Liver (tissue), 9 donors: Measurements from ENCODE around the gene AXIN2. TPM values are rescaled to one million over a fixed set of nuclear protein-coding genes. Genes with fewer than 3 reads are reported as not detected.
A peak's percentile ranks its signal among the peaks of the same experiment; 100 is the strongest.
"Not testable (repeated sequence)": the region's sequence is repeated elsewhere in the genome, so short reads cannot be mapped to it uniquely, and the experiment has no call there.

Experiments
- DNase-seq: peaks from one replicate; pipeline ENCODE4 v3.0.0-alpha.2; 2017; ENCODE audit warnings: low spot score
- H3K27ac ChIP-seq, 2 donors: one replicate each; pipeline ENCODE4 v1.7.0; 2013; ENCODE audit warnings: inconsistent platforms in 2 of 2, low read length in 2 of 2, control low read depth in 1 of 2, low read depth in 1 of 2, mild to moderate bottlenecking in 1 of 2
- H3K27me3 ChIP-seq, 4 donors: one replicate each; pipeline versions ENCODE4 v1.6.1 to v1.7.0; 2013; ENCODE audit warnings: low read length in 3 of 4, inconsistent platforms in 1 of 4, mild to moderate bottlenecking in 1 of 4, moderate library complexity in 1 of 4; ENCODE audit not compliant: control insufficient read depth in 4 of 4, insufficient read depth in 4 of 4
- H3K36me3 ChIP-seq, 4 donors: one replicate each; pipeline versions ENCODE4 v1.6.1 to v1.7.0; 2013; ENCODE audit warnings: low read length in 3 of 4, mild to moderate bottlenecking in 3 of 4, low read depth in 1 of 4, moderate library complexity in 1 of 4; ENCODE audit not compliant: control insufficient read depth in 4 of 4, insufficient read depth in 3 of 4
- H3K4me1 ChIP-seq, 4 donors: one replicate each; pipeline versions ENCODE4 v1.6.1 to v1.7.0; 2013; ENCODE audit warnings: low read length in 3 of 4, mild to moderate bottlenecking in 3 of 4, moderate library complexity in 1 of 4; ENCODE audit not compliant: control insufficient read depth in 4 of 4, insufficient read depth in 4 of 4
- H3K4me3 ChIP-seq, 3 donors: one replicate each; pipeline versions ENCODE4 v1.6.1 to v1.7.0; 2013; ENCODE audit warnings: low read length in 3 of 3, control low read depth in 1 of 3, low read depth in 1 of 3, mild to moderate bottlenecking in 1 of 3
- H3K9ac ChIP-seq, 2 donors: one replicate each; pipeline ENCODE4 v1.7.0; 2013; ENCODE audit warnings: low read length in 2 of 2, mild to moderate bottlenecking in 2 of 2, moderate library complexity in 2 of 2, control low read depth in 1 of 2, low read depth in 1 of 2
- H3K9me3 ChIP-seq, 4 donors: one replicate each; pipeline versions ENCODE4 v1.6.1 to v1.7.0; 2013; ENCODE audit warnings: low read length in 3 of 4; ENCODE audit not compliant: control insufficient read depth in 4 of 4
- EGR1 ChIP-seq, 2 donors: IDR thresholded peaks; 2 replicates each; pipeline ENCODE4 v1.6.1; 2016 to 2018; ENCODE audit warnings: antibody characterized with exemption in 2 of 2, low read depth in 2 of 2
- FOXA1 ChIP-seq: IDR thresholded peaks from 2 replicates; pipeline ENCODE4 v1.6.1; 2016; ENCODE audit warnings: antibody characterized with exemption
- HNF4A ChIP-seq, 2 donors: conservative IDR thresholded peaks; 2 replicates each; pipeline ENCODE4 v1.6.1; 2016; ENCODE audit warnings: antibody characterized with exemption in 2 of 2, mild to moderate bottlenecking in 2 of 2
- HNF4G ChIP-seq: IDR thresholded peaks from 2 replicates; pipeline ENCODE4 v1.6.1; 2016; ENCODE audit warnings: antibody characterized with exemption
- JUND ChIP-seq, 2 donors: IDR thresholded peaks; 2 replicates each; pipeline ENCODE4 v1.6.1; 2016; ENCODE audit warnings: antibody characterized with exemption in 2 of 2
- NR2F2 ChIP-seq: IDR thresholded peaks from 2 replicates; pipeline ENCODE4 v1.6.1; 2016; ENCODE audit warnings: antibody characterized with exemption
- RXRA ChIP-seq, 2 donors: IDR thresholded peaks; 2 replicates each; pipeline ENCODE4 v1.6.1; 2017 to 2018; ENCODE audit warnings: antibody characterized with exemption in 2 of 2, mild to moderate bottlenecking in 1 of 2
- SP1 ChIP-seq: IDR thresholded peaks from 2 replicates; pipeline ENCODE4 v1.6.1; 2018; ENCODE audit warnings: antibody characterized with exemption, mild to moderate bottlenecking
- WGBS: extraction: QIAGEN DNeasy Blood & Tissue Kit; methylation state at CpG from one replicate; pipeline ENCODE4 v1.1.7; 2013; 5-methylcytosine and 5-hydroxymethylcytosine counted together
- polyA plus RNA-seq, 2 donors: library from polyadenylated mRNA; stranded (reverse) in 1 of 2; unstranded in 1 of 2; fragments of 200-250 nt in 1 of 2; fragments of >200 nt in 1 of 2; fragmentation: Nextera tagmentation in 1 of 2; extraction: Ambion mirVana in 1 of 2; gene quantifications; one replicate each; pipeline versions ENCODE4 v1.2.1 to v1.2.3, GENCODE V29; 2013 to 2015
- total RNA-seq, 2 donors: library from RNA; depleted of rRNA; stranded (reverse); fragments of >200 nt; gene quantifications; one replicate each; pipeline ENCODE4 v1.2.3, GENCODE V29; 2014
- TF ChIP-seq, protein P1 (sequence below): fragments of 150-350 bp; IDR thresholded peaks from 2 replicates; pipeline ENCODE4 v1.5.1; 2017; ENCODE audit warnings: improper control_type of control experiment, low read depth, low read length; ENCODE audit not compliant: missing input control
- TF ChIP-seq, protein P2 (sequence below): IDR thresholded peaks from 2 replicates; pipeline ENCODE4 v1.6.1; 2016; ENCODE audit warnings: antibody characterized with exemption, mild to moderate bottlenecking
- TF ChIP-seq, protein P3 (sequence below): IDR thresholded peaks from 2 replicates; pipeline ENCODE4 v1.6.1; 2016; ENCODE audit warnings: antibody characterized with exemption
- donor health status: healthy.
- donor health status: healthy.
- donor health status: healthy.
- donor health status: healthy.
- donor health status: healthy.

Gene AXIN2
- total and polyA plus RNA-seq, 4 donors, result 0.33 to 3.5 (median 1.5) TPM

DNA sequence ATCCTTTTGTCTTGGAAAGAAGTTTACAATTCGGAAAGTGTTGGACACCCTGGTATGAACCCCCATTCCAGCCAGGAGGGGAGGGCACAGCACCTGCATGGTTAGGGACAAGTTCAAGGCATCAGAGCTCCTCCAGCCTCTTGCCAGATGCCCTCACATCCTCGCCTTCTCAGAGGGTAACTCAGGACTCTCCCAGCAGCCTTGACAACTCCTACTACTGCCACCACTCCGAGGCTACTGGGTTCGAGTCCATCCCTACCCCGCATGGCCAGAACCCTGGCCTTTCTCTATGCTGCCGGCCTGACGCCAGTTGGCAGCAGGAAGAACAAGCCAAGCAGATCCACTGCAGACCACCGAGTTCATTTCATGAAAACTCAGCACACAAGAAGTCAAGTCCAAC, 34.1 kb downstream of the AXIN2 start:
- no peaks in the 10 kb centered on the region for H3K9me3 ChIP-seq
- H3K4me3 ChIP-seq, result no peak overlapping the region
- H3K27me3 ChIP-seq, result no peaks in the 10 kb centered on the region
- H3K27ac ChIP-seq, result no peak overlapping the region
- WGBS, result 92% methylated on average over 8 of the region's 8 CpGs
- H3K9ac ChIP-seq, result no peak overlapping the region
- H3K4me1 ChIP-seq, result peaks cover 9 to 19% (median 11%) of the 10 kb centered on the region in 4 donors
- no peaks in the 10 kb centered on the region for H3K36me3 ChIP-seq
- no peak for DNase-seq
- TF ChIP-seq, protein P1, sequence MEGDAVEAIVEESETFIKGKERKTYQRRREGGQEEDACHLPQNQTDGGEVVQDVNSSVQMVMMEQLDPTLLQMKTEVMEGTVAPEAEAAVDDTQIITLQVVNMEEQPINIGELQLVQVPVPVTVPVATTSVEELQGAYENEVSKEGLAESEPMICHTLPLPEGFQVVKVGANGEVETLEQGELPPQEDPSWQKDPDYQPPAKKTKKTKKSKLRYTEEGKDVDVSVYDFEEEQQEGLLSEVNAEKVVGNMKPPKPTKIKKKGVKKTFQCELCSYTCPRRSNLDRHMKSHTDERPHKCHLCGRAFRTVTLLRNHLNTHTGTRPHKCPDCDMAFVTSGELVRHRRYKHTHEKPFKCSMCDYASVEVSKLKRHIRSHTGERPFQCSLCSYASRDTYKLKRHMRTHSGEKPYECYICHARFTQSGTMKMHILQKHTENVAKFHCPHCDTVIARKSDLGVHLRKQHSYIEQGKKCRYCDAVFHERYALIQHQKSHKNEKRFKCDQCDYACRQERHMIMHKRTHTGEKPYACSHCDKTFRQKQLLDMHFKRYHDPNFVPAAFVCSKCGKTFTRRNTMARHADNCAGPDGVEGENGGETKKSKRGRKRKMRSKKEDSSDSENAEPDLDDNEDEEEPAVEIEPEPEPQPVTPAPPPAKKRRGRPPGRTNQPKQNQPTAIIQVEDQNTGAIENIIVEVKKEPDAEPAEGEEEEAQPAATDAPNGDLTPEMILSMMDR, result no peak
- TF ChIP-seq HNF4A (conservative IDR thresholded peaks at IDR 0.05), result no peak
- TF ChIP-seq HNF4G, result no peak
- TF ChIP-seq FOXA1, result no peak
- no peak for TF ChIP-seq RXRA (IDR thresholded peaks at IDR 0.05)
- TF ChIP-seq EGR1 (IDR thresholded peaks at IDR 0.05; ENCODE audit: low read depth in 2 of 2), result no peak
- no peak for TF ChIP-seq NR2F2
- TF ChIP-seq, protein P2, sequence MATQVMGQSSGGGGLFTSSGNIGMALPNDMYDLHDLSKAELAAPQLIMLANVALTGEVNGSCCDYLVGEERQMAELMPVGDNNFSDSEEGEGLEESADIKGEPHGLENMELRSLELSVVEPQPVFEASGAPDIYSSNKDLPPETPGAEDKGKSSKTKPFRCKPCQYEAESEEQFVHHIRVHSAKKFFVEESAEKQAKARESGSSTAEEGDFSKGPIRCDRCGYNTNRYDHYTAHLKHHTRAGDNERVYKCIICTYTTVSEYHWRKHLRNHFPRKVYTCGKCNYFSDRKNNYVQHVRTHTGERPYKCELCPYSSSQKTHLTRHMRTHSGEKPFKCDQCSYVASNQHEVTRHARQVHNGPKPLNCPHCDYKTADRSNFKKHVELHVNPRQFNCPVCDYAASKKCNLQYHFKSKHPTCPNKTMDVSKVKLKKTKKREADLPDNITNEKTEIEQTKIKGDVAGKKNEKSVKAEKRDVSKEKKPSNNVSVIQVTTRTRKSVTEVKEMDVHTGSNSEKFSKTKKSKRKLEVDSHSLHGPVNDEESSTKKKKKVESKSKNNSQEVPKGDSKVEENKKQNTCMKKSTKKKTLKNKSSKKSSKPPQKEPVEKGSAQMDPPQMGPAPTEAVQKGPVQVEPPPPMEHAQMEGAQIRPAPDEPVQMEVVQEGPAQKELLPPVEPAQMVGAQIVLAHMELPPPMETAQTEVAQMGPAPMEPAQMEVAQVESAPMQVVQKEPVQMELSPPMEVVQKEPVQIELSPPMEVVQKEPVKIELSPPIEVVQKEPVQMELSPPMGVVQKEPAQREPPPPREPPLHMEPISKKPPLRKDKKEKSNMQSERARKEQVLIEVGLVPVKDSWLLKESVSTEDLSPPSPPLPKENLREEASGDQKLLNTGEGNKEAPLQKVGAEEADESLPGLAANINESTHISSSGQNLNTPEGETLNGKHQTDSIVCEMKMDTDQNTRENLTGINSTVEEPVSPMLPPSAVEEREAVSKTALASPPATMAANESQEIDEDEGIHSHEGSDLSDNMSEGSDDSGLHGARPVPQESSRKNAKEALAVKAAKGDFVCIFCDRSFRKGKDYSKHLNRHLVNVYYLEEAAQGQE, result no peak
- no peak for TF ChIP-seq SP1

DNA sequence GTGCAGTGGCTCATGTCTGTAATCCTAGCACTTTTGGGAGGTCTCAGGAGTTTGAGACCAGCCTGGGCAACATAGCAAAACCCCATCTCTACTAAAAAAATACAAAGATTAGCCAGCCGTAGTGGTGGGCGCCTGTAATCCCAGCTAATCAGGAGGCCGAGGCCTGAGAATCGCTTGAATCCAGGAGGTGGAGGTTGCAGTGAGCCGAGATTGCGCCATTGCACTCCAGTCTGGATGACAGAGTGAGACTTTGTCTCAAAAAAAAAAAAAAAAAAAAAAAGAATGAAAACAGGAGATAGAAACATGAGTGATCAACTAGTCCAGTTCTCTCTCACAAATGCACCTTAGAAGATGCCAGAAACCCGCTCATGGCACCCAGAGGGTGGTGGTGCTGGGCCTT, 34.6 kb downstream of the AXIN2 start:
- H3K4me3 ChIP-seq, DNase-seq, H3K9ac ChIP-seq, H3K27ac ChIP-seq, H3K36me3 ChIP-seq, H3K9me3 ChIP-seq, H3K27me3 ChIP-seq: not testable (repeated sequence)
- 96% methylated on average over 7 of the region's 7 CpGs for WGBS
- peaks cover 8 to 13% (median 9%) of the 10 kb centered on the region in 4 donors for H3K4me1 ChIP-seq

DNA sequence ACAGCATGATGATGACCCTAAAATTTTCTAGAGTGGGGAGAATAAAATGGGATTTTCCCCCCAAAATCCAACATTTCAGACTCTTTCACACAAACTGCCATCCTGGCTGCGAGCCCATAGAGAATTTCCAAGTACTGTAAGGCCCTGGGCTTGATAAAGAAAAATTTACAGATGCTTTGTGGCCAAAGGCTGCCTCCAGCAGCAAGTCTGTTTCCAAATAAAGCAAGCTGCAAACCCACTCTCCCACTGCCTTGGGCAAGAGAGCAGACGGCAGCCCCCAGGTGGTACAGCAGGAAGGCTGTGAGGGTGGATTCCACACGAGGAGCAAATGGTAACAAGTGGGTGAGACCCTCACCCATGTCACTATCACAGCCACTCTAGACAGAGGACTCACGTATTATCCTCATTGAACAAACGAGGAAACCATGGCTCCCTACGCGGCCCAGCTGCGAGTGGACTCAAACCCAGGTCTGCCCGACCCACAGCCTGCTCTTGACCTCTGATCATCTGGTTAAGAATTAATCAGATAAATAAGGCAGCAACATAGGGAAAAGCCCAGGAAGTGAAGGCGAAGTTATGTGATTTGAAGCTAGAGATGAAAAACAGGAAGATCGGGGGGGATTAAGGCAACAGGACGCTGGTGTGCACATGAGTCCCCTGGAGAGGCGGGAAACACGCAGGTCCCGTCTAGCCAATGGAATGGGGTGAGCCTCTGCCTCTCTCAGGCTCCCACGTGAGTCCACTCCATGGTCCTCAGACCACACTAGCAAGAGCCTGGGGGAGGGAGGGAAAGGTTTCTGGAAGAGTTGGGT, 37.4 kb downstream of the AXIN2 start:
- TF ChIP-seq, protein P3, sequence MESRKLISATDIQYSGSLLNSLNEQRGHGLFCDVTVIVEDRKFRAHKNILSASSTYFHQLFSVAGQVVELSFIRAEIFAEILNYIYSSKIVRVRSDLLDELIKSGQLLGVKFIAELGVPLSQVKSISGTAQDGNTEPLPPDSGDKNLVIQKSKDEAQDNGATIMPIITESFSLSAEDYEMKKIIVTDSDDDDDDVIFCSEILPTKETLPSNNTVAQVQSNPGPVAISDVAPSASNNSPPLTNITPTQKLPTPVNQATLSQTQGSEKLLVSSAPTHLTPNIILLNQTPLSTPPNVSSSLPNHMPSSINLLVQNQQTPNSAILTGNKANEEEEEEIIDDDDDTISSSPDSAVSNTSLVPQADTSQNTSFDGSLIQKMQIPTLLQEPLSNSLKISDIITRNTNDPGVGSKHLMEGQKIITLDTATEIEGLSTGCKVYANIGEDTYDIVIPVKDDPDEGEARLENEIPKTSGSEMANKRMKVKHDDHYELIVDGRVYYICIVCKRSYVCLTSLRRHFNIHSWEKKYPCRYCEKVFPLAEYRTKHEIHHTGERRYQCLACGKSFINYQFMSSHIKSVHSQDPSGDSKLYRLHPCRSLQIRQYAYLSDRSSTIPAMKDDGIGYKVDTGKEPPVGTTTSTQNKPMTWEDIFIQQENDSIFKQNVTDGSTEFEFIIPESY, result no peak
- TF ChIP-seq HNF4A (conservative IDR thresholded peaks at IDR 0.05) (peak; percentile 39 to 68), RXRA (IDR thresholded peaks at IDR 0.05) (peak in 1 of 2 donors; percentile 13), JUND (IDR thresholded peaks at IDR 0.05) (no peak)
- peaks cover 0 to 7% (median 4%) of the 10 kb centered on the region in 4 donors for H3K4me1 ChIP-seq
- DNase-seq, result no peak
- H3K36me3 ChIP-seq, result no peaks in the 10 kb centered on the region
- no peaks in the 10 kb centered on the region for H3K27me3 ChIP-seq
- WGBS, result 54% methylated on average over 16 of the region's 16 CpGs
- H3K9ac ChIP-seq, result no peak overlapping the region
- H3K9me3 ChIP-seq, result no peaks in the 10 kb centered on the region
- H3K27ac ChIP-seq, result no peak overlapping the region
- no peak overlapping the region for H3K4me3 ChIP-seq
